Liver (tissue), 3 donors: Measurements from ENCODE around the gene STAB1.

Experiments used
- CTCF ChIP-seq: fragments of 150-350 bp; IDR thresholded peaks from 2 replicates; pipeline ENCODE4 v1.5.1; 2017; ENCODE audit warnings: improper control_type of control experiment, low read depth, low read length; ENCODE audit not compliant: missing input control
- MAX ChIP-seq: IDR thresholded peaks from 2 replicates; pipeline ENCODE4 v1.6.1; 2016; ENCODE audit warnings: antibody characterized with exemption
- RAD21 ChIP-seq, 2 donors: IDR thresholded peaks; 2 replicates each; pipeline ENCODE4 v1.6.1; 2016; ENCODE audit warnings: antibody characterized with exemption in 2 of 2, mild to moderate bottlenecking in 2 of 2
- SP1 ChIP-seq: IDR thresholded peaks from 2 replicates; pipeline ENCODE4 v1.6.1; 2018; ENCODE audit warnings: antibody characterized with exemption, mild to moderate bottlenecking
- donor health status: healthy.
- donor health status: healthy.

GRCh38 chr3:52494886-52495495 is at the start of gene STAB1:
- TF ChIP-seq RAD21 (IDR thresholded peaks at IDR 0.05) (peak in 1 of 2 donors; percentile 6), MAX (no peak), CTCF (no peak), SP1 (peak; percentile 43)
